Activated CD4-positive, CD25-positive, alpha-beta regulatory T cell treated with anti-CD3 and anti-CD28 coated beads, Interleukin-2, amount 50 U/mL, for 16 hours (primary cell): ENCODE measurements around the gene ARHGEF11.
"Not testable (repeated sequence)": the region's sequence is repeated elsewhere in the genome, so short reads cannot be mapped to it uniquely, and the experiment has no call there.

Experiments
- DNase-seq: peaks from one replicate; pipeline ENCODE4 v3.0.0-alpha.2; 2020; ENCODE audit warnings: low read depth, low spot score

ARHGEF11 gene

GRCh38 chr1:157045250-157046218, at the start of gene ARHGEF11:
TSS of gene ARHGEF11 (minus strand) at chr1:157045742. CDS start at chr1:157044330, 1,412 bp downstream.
- no peak for DNase-seq

GRCh38 chr1:157095091-157095490, 49.5 kb upstream of the ARHGEF11 start:
- no peak for DNase-seq

- no peak for DNase-seq
Measured at GRCh38 chr1:157092831-157093230, 47.3 kb upstream of the ARHGEF11 start.

- no peak for DNase-seq
Measured at GRCh38 chr1:157091668-157092273, 46.2 kb upstream of the ARHGEF11 start.

- DNase-seq: no peak
Measured at GRCh38 chr1:157091186-157091585, 45.6 kb upstream of the ARHGEF11 start.

- no peak for DNase-seq
Measured at GRCh38 chr1:157090771-157091170, 45.2 kb upstream of the ARHGEF11 start.

- DNase-seq: peak; percentile 76
Measured at GRCh38 chr1:157090196-157090647, 44.7 kb upstream of the ARHGEF11 start.

GRCh38 chr1:157089789-157090188, 44.2 kb upstream of the ARHGEF11 start:
- no peak for DNase-seq

- no peak for DNase-seq
Measured at GRCh38 chr1:157088607-157089006, 43.1 kb upstream of the ARHGEF11 start.

- no peak for DNase-seq
Measured at GRCh38 chr1:157087030-157087429, 41.5 kb upstream of the ARHGEF11 start.

- no peak for DNase-seq
Measured at GRCh38 chr1:157086299-157086698, 40.8 kb upstream of the ARHGEF11 start.

- DNase-seq: no peak
Measured at GRCh38 chr1:157085421-157085820, 39.9 kb upstream of the ARHGEF11 start.

- DNase-seq: no peak
Measured at GRCh38 chr1:157084720-157085119, 39.2 kb upstream of the ARHGEF11 start.

GRCh38 chr1:157081707-157082106, 36.2 kb upstream of the ARHGEF11 start:
- no peak for DNase-seq

- DNase-seq: no peak
Measured at GRCh38 chr1:157080714-157081113, 35.2 kb upstream of the ARHGEF11 start.

GRCh38 chr1:157077394-157077793, 31.9 kb upstream of the ARHGEF11 start:
- DNase-seq: no peak

- no peak for DNase-seq
Measured at GRCh38 chr1:157073944-157074685, 28.6 kb upstream of the ARHGEF11 start.

GRCh38 chr1:157069601-157070000, 24.1 kb upstream of the ARHGEF11 start:
- no peak for DNase-seq

GRCh38 chr1:157059241-157059640, 13.7 kb upstream of the ARHGEF11 start:
- not testable (repeated sequence) for DNase-seq

GRCh38 chr1:157056269-157056668, 10.7 kb upstream of the ARHGEF11 start:
- no peak for DNase-seq

GRCh38 chr1:157055729-157056128, 10.2 kb upstream of the ARHGEF11 start:
- DNase-seq: not testable (repeated sequence)

- no peak for DNase-seq
Measured at GRCh38 chr1:157050836-157051235, 5.3 kb upstream of the ARHGEF11 start.
